Mammary epithelial cell (primary cell): ENCODE data around the gene CALCA.

Experiments used
- EZH2 ChIP-seq: IDR thresholded peaks from 2 replicates; pipeline ENCODE4 v1.6.1; 2012; ENCODE audit warnings: low read length, inconsistent platforms, borderline replicate concordance
- TF ChIP-seq, protein P1 (sequence below), 2 donors: IDR thresholded peaks in 1 of 2; conservative IDR thresholded peaks in 1 of 2; 2 replicates each; pipeline ENCODE4 v1.5.1; 2011 to 2012; ENCODE audit warnings: inconsistent platforms in 2 of 2, low read length in 2 of 2, mild to moderate bottlenecking in 2 of 2, control low read depth in 1 of 2, low read depth in 1 of 2; ENCODE audit not compliant: insufficient read depth in 1 of 2; ENCODE audit errors: extremely low read depth in 1 of 2

DNA sequence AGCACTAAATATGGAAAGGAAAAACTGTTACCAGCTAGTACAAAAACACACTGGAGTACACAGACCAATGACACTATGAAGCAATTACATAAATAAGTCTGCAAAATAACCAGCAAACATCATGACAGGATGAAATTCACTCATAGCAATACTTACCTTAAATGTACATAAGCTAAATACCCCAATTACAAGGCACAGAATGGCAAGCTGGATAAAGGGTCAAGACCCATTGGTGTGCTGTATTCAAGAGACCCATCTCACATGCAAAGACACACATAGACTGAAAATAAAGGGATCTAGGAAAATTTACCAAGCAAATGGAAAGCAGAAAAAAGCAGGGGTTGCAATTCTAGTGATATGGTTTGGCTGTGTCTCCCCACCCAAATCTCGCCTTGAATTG is 44.0 kb upstream of the CALCA start:
- no peak for TF ChIP-seq EZH2
- TF ChIP-seq, protein P1, sequence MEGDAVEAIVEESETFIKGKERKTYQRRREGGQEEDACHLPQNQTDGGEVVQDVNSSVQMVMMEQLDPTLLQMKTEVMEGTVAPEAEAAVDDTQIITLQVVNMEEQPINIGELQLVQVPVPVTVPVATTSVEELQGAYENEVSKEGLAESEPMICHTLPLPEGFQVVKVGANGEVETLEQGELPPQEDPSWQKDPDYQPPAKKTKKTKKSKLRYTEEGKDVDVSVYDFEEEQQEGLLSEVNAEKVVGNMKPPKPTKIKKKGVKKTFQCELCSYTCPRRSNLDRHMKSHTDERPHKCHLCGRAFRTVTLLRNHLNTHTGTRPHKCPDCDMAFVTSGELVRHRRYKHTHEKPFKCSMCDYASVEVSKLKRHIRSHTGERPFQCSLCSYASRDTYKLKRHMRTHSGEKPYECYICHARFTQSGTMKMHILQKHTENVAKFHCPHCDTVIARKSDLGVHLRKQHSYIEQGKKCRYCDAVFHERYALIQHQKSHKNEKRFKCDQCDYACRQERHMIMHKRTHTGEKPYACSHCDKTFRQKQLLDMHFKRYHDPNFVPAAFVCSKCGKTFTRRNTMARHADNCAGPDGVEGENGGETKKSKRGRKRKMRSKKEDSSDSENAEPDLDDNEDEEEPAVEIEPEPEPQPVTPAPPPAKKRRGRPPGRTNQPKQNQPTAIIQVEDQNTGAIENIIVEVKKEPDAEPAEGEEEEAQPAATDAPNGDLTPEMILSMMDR (conservative IDR thresholded peaks at IDR 0.05 in 1 of 2, IDR thresholded peaks at IDR 0.05 in 1 of 2; ENCODE audit: extremely low read depth in 1 of 2, insufficient read depth in 1 of 2, low read depth in 1 of 2, low read length in 2 of 2) = no peak
